Neural crest cell (in vitro differentiated cells): ENCODE measurements around the gene TRIM45. TPM values are rescaled to one million over a fixed set of nuclear protein-coding genes. Genes with fewer than 3 reads are reported as not detected.
"Not testable (repeated sequence)": the region's sequence is repeated elsewhere in the genome, so short reads cannot be mapped to it uniquely, and the experiment has no call there.

ENCODE experiments used
- DNase-seq: peaks from one replicate; pipeline ENCODE4 v3.0.0; 2021; ENCODE audit warnings: low read depth, mixed read lengths, low spot score
- H3K27ac Mint-ChIP-seq: one replicate; pipeline ENCODE4 v1.8.0; 2021; ENCODE audit warnings: mild to moderate bottlenecking, mixed read lengths; ENCODE audit not compliant: unreplicated experiment
- H3K27me3 Mint-ChIP-seq: 2 replicates; pipeline ENCODE4 v1.8.0; 2021; ENCODE audit warnings: low read depth, mild to moderate bottlenecking, mixed read lengths
- H3K36me3 Mint-ChIP-seq: 2 replicates; pipeline ENCODE4 v1.8.0; 2021; ENCODE audit warnings: low read depth, mild to moderate bottlenecking, mixed read lengths
- H3K4me1 Mint-ChIP-seq: 2 replicates; pipeline ENCODE4 v1.8.0; 2021; ENCODE audit warnings: mixed read lengths
- H3K4me3 Mint-ChIP-seq: one replicate; pipeline ENCODE4 v1.8.0; 2021; ENCODE audit warnings: mild to moderate bottlenecking, mixed read lengths
- H3K9me3 Mint-ChIP-seq: 2 replicates; pipeline ENCODE4 v1.8.0; 2021; ENCODE audit warnings: mixed read lengths
- total RNA-seq: library from RNA; stranded (reverse); gene quantifications from 2 replicates; pipeline ENCODE4 v1.2.1, GENCODE V29; 2021
- TF ChIP-seq, protein P1 (sequence below): fragments of 200-600 bp; sonication (generic); conservative IDR thresholded peaks from 2 replicates; pipeline ENCODE4 v1.5.0; 2021; ENCODE audit warnings: antibody characterized with exemption, mild to moderate bottlenecking

The TRIM45 gene
- total RNA-seq, 1 donor from 2014 or later: 16.6 TPM

GRCh38 chr1:117162816-117163215 lies 41.3 kb upstream of the TRIM45 start:
- no peak overlapping the region for H3K4me3 Mint-ChIP-seq
- H3K27ac Mint-ChIP-seq: no peak overlapping the region
- DNase-seq: no peak

DNA sequence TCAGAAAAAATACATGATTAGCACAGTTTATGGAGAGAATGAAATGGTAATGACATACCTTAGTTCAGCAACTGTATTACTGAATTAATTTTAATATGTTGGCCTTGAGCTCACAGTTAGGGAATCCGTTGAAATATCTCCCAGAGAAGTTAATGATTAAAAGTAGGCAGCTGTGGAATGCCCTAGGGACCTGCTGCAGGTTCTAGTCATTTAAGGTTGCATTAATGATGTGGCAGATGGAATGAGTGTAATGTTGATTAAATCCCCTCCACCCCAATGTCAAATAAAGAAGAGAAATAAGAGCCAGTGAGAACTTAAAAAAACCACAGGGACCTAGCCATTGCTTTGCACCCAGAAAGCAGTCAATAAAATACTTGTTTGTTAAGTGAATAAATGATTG lies 40.3 kb upstream of the TRIM45 start:
- Mint-ChIP-seq H3K9me3 (peaks cover 7% of the 10 kb centered on the region), H3K27ac (no peak overlapping the region), H3K4me3 (no peak overlapping the region), H3K4me1 (no peaks in the 10 kb centered on the region), H3K36me3 (no peaks in the 10 kb centered on the region), H3K27me3 (no peaks in the 10 kb centered on the region)
- TF ChIP-seq, protein P1, sequence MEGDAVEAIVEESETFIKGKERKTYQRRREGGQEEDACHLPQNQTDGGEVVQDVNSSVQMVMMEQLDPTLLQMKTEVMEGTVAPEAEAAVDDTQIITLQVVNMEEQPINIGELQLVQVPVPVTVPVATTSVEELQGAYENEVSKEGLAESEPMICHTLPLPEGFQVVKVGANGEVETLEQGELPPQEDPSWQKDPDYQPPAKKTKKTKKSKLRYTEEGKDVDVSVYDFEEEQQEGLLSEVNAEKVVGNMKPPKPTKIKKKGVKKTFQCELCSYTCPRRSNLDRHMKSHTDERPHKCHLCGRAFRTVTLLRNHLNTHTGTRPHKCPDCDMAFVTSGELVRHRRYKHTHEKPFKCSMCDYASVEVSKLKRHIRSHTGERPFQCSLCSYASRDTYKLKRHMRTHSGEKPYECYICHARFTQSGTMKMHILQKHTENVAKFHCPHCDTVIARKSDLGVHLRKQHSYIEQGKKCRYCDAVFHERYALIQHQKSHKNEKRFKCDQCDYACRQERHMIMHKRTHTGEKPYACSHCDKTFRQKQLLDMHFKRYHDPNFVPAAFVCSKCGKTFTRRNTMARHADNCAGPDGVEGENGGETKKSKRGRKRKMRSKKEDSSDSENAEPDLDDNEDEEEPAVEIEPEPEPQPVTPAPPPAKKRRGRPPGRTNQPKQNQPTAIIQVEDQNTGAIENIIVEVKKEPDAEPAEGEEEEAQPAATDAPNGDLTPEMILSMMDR: no peak
- no peak for DNase-seq

More at GRCh38 chr1:117162816-117163215, 41.3 kb upstream of the TRIM45 start:
- TF ChIP-seq, protein P1: no peak
- H3K4me1 Mint-ChIP-seq: no peaks in the 10 kb centered on the region
- H3K27me3 Mint-ChIP-seq: no peaks in the 10 kb centered on the region
- peaks cover 7% of the 10 kb centered on the region for H3K9me3 Mint-ChIP-seq
- no peaks in the 10 kb centered on the region for H3K36me3 Mint-ChIP-seq

GRCh38 chr1:117151305-117151704 lies 29.8 kb upstream of the TRIM45 start:
- H3K9me3 Mint-ChIP-seq, DNase-seq, H3K27ac Mint-ChIP-seq, H3K4me3 Mint-ChIP-seq, H3K27me3 Mint-ChIP-seq, H3K36me3 Mint-ChIP-seq: not testable (repeated sequence)
- H3K4me1 Mint-ChIP-seq: peaks cover 35% of the 10 kb centered on the region

DNA sequence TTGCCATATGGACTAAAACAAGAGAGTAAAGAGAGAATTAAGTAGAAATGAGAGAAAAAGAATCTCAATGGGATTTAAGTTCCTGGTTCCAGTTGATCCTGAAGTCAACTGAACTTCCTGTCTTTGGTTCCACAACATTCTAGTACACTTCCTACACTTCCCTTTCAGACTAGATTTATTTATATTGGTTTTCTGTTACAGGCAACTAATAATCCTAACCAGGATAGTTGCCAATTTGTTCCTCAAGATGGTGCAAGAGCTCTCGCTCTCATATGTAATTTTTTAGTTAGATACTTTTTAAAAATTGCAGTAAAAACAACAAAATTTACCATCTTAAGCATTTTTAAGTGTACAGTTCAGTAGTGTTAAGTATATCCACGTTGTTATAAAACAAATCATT lies 28.8 kb upstream of the TRIM45 start:
- Mint-ChIP-seq H3K36me3 (peaks cover 6% of the 10 kb centered on the region), H3K27me3 (no peaks in the 10 kb centered on the region), H3K9me3 (peaks cover 7% of the 10 kb centered on the region), H3K4me3 (no peak overlapping the region), H3K4me1 (peaks cover 40% of the 10 kb centered on the region), H3K27ac (no peak overlapping the region)
- TF ChIP-seq, protein P1: no peak
- no peak for DNase-seq

- no peak for DNase-seq
- Mint-ChIP-seq H3K27me3 (no peaks in the 10 kb centered on the region), H3K4me1 (peaks cover 37% of the 10 kb centered on the region), H3K36me3 (peaks cover 5% of the 10 kb centered on the region), H3K9me3 (peaks cover 5% of the 10 kb centered on the region), H3K4me3 (no peak overlapping the region), H3K27ac (no peak overlapping the region)
- TF ChIP-seq, protein P1: no peak
Observed at GRCh38 chr1:117147856-117148588, 26.5 kb upstream of the TRIM45 start.

DNA sequence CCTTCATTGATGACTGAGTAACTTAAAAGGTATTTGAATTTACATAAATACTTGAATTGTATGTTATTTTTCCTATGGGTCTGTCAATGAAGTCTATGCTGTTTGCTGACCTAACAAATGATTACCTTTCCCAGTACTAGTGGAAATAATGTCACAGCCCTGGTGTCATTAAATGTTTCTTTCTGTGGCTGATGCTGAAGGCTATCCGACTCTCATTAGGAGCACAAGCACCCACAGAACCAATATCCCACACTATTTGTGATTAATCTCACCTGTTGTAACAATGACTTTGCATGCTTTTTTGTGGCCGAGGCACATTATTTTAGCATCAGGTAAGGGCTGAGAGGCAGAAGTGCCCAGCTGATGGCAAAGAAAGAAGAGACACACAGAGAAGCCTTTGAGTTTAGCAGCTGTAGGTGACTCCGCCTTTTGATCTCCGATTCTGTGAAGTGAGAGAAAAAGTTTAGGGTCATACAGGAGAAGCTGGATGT lies 25.8 kb upstream of the TRIM45 start:
- Mint-ChIP-seq H3K4me3 (no peak overlapping the region), H3K4me1 (peaks cover 35% of the 10 kb centered on the region), H3K36me3 (peaks cover 3% of the 10 kb centered on the region), H3K27ac (no peak overlapping the region), H3K27me3 (no peaks in the 10 kb centered on the region), H3K9me3 (peaks cover 5% of the 10 kb centered on the region)
- DNase-seq: no peak
- TF ChIP-seq, protein P1: no peak
